ENCODE data around the gene GINS2.
A peak's percentile ranks its signal among the peaks of the same experiment; 100 is the strongest.

Gene GINS2

DNA sequence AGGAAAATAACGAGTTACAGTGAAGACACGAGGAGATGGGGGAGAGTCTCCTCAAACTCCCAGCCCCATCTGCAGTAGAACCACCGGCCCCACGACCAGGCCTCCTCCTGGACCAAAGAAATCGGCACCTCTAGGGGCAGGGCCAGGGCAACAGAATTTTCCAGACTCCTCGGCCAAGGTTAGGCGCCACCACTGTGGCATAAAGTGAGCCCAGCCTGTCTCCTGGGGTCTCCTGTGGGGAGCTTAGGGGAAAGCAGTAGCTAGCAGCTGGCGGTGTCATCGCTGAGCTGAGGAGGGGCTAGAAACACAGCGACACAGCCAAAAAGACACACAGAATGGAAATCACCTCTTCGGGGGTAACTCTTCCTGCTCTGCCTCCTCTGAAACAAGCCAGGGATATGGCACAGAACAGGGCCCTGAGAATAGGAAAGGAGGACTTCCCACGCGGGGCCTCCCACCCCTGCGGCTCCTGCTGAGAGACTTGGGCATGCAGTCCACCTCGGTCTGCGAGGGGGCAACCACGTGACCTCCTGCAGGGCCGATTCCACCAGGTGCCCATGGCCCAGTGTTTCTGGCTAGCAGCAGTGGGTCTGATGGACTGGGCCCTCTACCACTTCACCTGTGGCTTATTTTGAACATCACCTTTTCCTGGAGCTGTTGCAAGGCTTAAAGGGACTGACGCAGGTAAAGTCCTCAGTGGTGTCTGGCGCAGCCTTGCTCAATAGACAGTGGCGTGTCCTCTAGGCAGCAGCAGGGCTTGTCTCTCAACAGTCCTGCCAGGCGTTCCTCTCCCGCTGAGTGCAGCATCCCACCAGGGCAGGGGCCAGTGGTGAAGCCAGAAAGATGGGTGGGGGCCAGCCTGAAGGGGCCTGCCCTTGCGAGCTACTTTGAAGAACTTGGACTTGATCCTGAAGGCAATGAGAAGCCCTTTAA is 6.7 kb upstream of the GINS2 start:
- H3K27ac ChIP-seq: no peak overlapping the region
- TF ChIP-seq, protein P1, sequence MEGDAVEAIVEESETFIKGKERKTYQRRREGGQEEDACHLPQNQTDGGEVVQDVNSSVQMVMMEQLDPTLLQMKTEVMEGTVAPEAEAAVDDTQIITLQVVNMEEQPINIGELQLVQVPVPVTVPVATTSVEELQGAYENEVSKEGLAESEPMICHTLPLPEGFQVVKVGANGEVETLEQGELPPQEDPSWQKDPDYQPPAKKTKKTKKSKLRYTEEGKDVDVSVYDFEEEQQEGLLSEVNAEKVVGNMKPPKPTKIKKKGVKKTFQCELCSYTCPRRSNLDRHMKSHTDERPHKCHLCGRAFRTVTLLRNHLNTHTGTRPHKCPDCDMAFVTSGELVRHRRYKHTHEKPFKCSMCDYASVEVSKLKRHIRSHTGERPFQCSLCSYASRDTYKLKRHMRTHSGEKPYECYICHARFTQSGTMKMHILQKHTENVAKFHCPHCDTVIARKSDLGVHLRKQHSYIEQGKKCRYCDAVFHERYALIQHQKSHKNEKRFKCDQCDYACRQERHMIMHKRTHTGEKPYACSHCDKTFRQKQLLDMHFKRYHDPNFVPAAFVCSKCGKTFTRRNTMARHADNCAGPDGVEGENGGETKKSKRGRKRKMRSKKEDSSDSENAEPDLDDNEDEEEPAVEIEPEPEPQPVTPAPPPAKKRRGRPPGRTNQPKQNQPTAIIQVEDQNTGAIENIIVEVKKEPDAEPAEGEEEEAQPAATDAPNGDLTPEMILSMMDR (IDR thresholded peaks at IDR 0.05; ENCODE audit: low read depth, low read length, missing control alignments): no peak
- in situ Hi-C loops (cut with HindIII; ENCODE audit: low pct_ligation_motif_present, low sequenced_read_pairs): no loop called here
- H3K36me3 ChIP-seq (replicated peaks): no peaks in the 10 kb centered on the region
- no peak overlapping the region for H3K4me3 ChIP-seq (ENCODE audit: low read depth, low read length)
- H3K27me3 ChIP-seq (replicated peaks): no peaks in the 10 kb centered on the region
- DNase-seq: no peak

DNA sequence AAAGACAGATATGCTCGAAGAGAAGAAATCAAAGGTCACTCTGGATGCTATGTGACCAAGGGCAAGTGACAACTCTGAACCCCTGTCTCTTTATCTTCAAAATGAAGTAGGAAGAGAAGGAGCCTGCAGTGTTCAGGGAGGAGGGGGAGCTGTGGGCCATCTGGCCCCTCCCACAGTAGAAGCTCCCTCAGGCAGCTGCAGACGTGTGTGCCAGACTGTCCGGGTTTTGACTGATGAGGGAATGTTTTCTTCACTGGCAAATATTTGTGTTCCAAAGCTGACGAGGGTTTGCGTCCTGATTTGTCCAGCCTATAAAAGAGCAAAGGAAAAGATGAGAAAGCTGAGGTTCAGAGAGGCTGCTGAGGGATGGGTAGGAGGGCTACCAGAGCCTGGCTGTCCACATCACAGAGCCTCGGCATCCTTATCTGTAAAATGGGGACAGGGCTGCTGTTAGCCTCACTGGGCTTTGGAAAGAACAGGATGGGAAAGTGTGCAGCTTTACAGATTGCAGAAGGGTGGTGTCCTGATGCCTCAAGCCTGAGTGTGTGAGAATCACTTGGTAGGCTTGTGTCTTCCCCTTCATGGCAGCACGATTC is 1.8 kb upstream of the GINS2 start:
- in situ Hi-C loops (cut with HindIII; ENCODE audit: low pct_ligation_motif_present, low sequenced_read_pairs): no loop called here
- DNase-seq: no peak
- Histone ChIP-seq H3K27ac (no peak overlapping the region), H3K4me3 (ENCODE audit: low read depth, low read length) (no peak overlapping the region), H3K27me3 (replicated peaks) (no peaks in the 10 kb centered on the region), H3K36me3 (replicated peaks) (no peaks in the 10 kb centered on the region)
- TF ChIP-seq, protein P1 (IDR thresholded peaks at IDR 0.05; ENCODE audit: low read depth, low read length, missing control alignments): no peak

DNA sequence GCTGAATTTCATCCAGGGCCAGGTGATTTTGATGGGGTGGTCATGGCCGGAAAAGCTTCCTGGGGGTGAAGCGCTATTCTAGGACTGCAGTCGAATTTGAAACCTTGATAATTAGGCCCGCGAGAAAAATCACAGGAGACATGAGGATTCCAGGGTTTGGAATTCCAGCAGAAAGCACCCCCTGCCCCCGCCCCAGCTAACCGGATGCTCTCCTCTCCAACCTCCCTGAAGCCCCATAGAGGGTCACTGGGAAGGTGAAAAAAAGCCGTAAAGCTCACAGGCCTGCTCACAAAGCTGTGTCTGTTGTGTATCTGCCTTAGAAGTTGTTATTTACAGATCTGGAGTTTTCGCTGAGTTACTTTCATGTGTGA is 1.2 kb upstream of the GINS2 start:
- no peak overlapping the region for H3K27ac ChIP-seq
- no peaks in the 10 kb centered on the region for H3K36me3 ChIP-seq (replicated peaks)
- in situ Hi-C loops (cut with HindIII; ENCODE audit: low pct_ligation_motif_present, low sequenced_read_pairs): no loop called here
- DNase-seq: no peak
- no peak overlapping the region for H3K4me3 ChIP-seq (ENCODE audit: low read depth, low read length)
- no peaks in the 10 kb centered on the region for H3K27me3 ChIP-seq (replicated peaks)
- TF ChIP-seq, protein P1 (IDR thresholded peaks at IDR 0.05; ENCODE audit: low read depth, low read length, missing control alignments): no peak

DNA sequence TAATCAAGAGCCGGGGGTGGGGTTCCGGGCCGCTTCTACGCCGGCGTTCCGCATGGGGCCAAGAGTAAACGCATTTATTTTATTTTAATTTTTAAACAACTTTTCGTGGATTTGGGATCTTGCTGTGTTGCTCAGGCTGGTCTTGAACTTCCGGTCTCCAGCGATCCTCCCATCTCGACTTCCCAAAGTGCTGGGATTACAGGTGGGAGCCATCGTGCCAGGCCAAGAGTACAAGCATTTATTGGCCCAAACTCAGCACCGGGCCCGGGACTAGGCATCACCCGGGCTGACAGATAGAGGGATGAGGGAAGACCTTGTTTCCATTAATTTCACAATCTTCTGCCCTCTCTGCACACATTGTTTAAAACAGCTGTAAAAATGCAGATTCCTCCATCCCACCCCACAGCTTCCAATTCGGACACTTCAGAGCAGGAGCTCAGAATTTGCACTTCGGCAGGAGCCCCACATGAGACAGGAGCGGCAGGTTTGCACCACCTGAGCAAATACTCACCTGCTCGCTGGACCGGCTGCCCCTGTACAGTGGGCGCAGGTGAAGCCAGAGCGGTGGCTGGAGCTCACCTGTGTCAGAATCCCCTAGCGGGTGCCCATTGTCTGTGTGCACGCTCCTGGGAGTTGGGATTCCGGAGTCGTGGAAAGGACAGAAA is 663 bp upstream of the GINS2 start:
- TF ChIP-seq, protein P1 (IDR thresholded peaks at IDR 0.05; ENCODE audit: low read depth, low read length, missing control alignments): no peak

DNA sequence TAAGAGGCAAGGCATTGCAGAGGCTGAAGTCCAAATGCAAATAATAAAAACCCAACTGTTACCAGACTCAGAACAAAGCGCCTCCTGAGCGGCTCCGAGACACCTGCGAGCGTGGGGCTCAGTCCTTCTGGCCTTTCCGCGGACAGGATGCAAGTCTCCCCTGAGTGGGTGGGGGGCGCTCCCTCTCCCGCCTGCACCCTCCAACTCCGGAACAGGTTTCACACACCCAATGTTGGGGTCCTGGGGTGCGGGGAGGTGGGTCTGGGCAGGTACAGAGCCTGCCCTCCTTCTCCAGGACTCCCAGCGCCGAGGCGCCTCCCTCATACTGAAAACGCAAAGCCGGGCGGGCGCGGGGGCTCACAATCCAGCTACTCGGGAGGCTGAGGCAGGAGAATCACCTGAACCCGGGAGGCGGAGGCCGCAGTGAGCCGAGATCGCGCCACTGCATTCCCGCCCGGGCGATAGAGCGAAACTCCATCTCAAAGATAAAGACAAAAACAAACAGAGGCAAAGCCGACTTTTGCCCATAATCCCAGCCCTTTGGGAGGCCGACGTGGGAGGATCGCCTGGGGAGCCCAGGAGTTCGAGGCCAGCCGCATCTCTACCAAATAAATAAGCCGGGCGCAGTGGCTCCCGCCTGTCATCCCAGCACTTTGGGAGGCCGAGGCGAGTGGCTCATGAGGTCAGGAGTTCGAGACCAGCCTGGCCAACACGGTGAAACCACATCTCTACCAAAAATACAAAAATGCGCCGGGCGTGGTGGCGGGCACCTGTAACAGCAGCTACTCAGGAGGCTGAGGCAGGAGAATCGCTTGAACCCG is 893 bp downstream of the GINS2 start:
- no peaks in the 10 kb centered on the region for H3K27me3 ChIP-seq (replicated peaks)
- no peak for DNase-seq
- in situ Hi-C loops (cut with HindIII; ENCODE audit: low pct_ligation_motif_present, low sequenced_read_pairs): no loop called here
- peak overlapping the region; percentile 70 for H3K4me3 ChIP-seq (ENCODE audit: low read depth, low read length)
- no peak overlapping the region for H3K27ac ChIP-seq
- no peaks in the 10 kb centered on the region for H3K36me3 ChIP-seq (replicated peaks)
- TF ChIP-seq, protein P1 (IDR thresholded peaks at IDR 0.05; ENCODE audit: low read depth, low read length, missing control alignments): no peak

More for the DNA sequence above, 663 bp upstream of the GINS2 start:
- Histone ChIP-seq H3K27ac (no peak overlapping the region), H3K36me3 (replicated peaks) (no peaks in the 10 kb centered on the region), H3K27me3 (replicated peaks) (no peaks in the 10 kb centered on the region), H3K4me3 (ENCODE audit: low read depth, low read length) (peak overlapping the region; percentile 43)
- in situ Hi-C loops (cut with HindIII; ENCODE audit: low pct_ligation_motif_present, low sequenced_read_pairs): no loop called here
- DNase-seq: no peak

Data from brain microvascular endothelial cell (primary cell).